GM12801 (cell line): Measurements from ENCODE around the gene KCNB1.

Experiments
- CTCF ChIP-seq: IDR thresholded peaks from one replicate; pipeline ENCODE4 v1.5.1; 2011; ENCODE audit warnings: control low read depth; ENCODE audit not compliant: insufficient read length; ENCODE audit errors: extremely low read depth

Gene KCNB1

DNA sequence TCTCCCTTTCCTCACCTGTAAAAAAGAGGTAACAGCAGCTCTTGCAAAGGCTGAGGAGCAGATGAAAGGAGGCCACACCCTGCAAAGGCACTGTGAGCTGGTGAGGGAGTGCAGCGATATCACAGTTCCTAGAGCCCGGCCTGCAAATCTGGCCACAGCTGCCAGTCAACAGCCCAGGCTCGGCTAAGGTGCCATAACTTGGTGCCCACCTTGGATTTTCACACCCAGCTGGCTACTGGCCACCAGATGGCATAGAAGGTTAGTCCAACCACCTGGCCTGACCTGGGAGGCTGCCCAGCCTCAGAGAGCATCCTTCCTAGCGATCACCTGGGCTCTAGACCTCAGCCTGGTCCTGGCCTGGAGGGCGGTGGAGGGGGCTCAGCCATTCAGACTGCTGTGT lies 46.8 kb downstream of the KCNB1 start:
- no peak for TF ChIP-seq CTCF

DNA sequence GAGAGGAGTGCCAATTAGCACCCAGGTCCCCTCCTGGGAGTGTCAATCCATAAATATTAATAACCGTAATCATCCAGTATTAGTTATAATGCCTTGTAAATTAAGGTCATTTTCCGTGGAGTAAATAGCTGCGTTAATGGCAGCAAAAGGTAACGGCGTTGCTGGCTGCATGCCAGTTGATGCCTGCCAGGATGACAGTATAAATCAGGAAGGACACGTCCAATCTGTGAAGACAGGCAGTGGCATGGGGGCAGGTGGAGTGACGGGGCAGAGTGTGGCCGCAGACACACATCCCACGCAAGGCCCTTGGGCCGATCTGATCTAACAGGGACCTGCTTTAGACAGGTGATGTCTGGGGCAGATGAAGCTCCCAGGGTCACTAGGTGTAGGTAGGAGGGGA lies 49.1 kb downstream of the KCNB1 start:
- TF ChIP-seq CTCF = no peak

DNA sequence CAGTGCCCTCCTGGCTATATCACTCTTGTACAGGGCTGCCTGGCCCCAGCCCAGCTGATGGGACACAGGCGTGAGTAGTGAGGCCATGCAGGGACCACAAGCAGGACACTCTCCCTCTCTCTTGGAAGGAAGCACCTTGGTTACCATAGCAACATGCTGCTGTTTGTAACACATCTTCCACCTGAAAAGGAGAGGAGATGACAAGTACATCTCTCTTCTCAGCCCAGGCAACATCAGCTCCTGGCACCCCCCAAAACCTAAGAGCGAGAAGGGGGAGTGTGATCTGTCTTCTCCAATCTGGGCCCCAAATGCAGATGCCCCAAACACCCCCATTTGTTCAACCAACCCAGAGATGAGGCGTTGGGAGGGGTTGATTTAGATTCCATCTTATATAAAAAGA lies 49.9 kb downstream of the KCNB1 start:
- no peak for TF ChIP-seq CTCF

DNA sequence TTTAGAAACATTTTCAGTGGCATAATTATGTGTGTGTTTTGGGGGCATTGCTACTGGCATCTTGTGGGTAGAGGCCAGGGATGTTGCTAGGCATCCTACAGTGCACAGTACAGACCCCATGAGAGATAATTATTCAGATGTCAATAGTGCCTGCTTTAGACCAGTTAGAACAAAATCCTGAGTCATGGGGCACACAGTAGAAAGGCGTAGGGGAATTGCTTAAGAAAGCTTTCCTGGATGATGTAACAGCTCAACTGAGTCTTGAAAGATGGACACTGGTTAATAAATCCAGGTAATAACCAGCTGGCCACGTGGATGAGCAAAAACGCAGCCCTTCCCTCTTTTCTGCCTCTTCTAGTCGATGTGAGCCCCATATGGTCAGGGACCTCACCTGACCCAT lies 51.1 kb downstream of the KCNB1 start:
- TF ChIP-seq CTCF = no peak

GRCh38 chr20:49430320-49430719 lies 52.1 kb downstream of the KCNB1 start:
- TF ChIP-seq CTCF = no peak

DNA sequence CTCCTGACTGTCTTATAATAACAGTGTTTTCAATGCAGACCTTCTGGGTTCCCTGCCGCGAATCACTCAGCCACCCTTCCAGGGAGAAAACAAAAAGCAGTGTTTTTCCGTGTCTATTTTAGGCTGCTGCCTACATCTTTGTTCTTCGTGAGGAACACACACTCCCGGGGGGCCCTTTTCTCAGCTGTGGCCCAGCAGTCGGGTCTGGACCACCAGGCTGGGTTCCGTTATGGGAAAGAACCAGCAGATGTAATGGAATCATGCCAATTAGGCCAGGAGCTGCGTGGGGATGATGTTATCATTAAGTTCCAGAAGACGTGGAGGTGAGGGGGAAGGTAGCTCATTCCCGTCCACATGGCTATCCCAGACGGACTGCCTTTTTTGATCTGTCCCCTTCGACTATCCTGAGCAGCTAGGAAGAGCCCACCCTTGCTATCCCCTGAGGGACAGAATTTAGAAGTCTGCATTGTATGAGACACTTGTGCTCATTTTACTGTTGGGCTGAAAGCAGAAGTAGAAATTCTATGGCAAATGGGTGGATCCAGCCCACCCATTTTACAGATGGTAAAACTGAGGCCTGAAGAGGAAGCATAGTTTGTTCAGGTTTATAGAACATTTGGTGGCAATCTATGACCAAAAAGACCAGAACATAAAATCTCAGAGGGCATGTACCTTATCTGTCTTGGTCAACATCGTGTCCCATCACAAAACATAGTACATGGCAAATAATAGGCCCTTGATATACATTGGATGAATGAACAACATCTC lies 54.5 kb downstream of the KCNB1 start:
- TF ChIP-seq CTCF = no peak

- no peak for TF ChIP-seq CTCF
These were observed 55.6 kb downstream of the KCNB1 start for GRCh38 chr20:49426873-49427272.

- no peak for TF ChIP-seq CTCF
These were observed 56.1 kb downstream of the KCNB1 start for GRCh38 chr20:49426395-49426794.
